Osteoblast (primary cell): Measurements from ENCODE around the gene FALEC. TPM values are rescaled to one million over a fixed set of nuclear protein-coding genes. Genes with fewer than 3 reads are reported as not detected.

ENCODE experiments used
- DNase-seq: peaks from one replicate; pipeline ENCODE4 v3.0.0; 2011; ENCODE audit warnings: low spot score, mixed read lengths; ENCODE audit not compliant: insufficient read length; ENCODE audit errors: missing footprints
- H2AFZ ChIP-seq: 2 replicates; pipeline ENCODE4 v1.6.0; 2011; ENCODE audit warnings: mild to moderate bottlenecking, low read length
- H3K27ac ChIP-seq: 2 replicates; pipeline ENCODE4 v1.5.1; 2011; ENCODE audit warnings: mild to moderate bottlenecking, low read depth, low read length, moderate library complexity
- H3K27me3 ChIP-seq: 2 replicates; pipeline ENCODE4 v1.6.0; 2012; ENCODE audit warnings: mild to moderate bottlenecking, control low read depth, inconsistent platforms, low read length, moderate library complexity; ENCODE audit not compliant: insufficient read depth
- H3K36me3 ChIP-seq: 2 replicates; pipeline ENCODE4 v1.5.1; 2011; ENCODE audit warnings: mild to moderate bottlenecking, low read length, control low read depth, moderate library complexity; ENCODE audit not compliant: insufficient read depth
- H3K4me1 ChIP-seq: 2 replicates; pipeline ENCODE4 v1.5.1; 2011; ENCODE audit warnings: mild to moderate bottlenecking, low read length, control low read depth, moderate library complexity; ENCODE audit not compliant: insufficient read depth
- H3K4me2 ChIP-seq: 2 replicates; pipeline ENCODE4 v1.6.0; 2011; ENCODE audit warnings: mild to moderate bottlenecking, low read length; ENCODE audit not compliant: insufficient read depth
- H3K4me3 ChIP-seq: fragments of 200-600 bp; sonication (generic); 3 replicates; pipeline ENCODE4 v1.5.1; 2012; ENCODE audit warnings: mild to moderate bottlenecking, low read length, inconsistent platforms; ENCODE audit not compliant: insufficient read depth
- H3K79me2 ChIP-seq: 2 replicates; pipeline ENCODE4 v1.6.0; 2012; ENCODE audit warnings: mild to moderate bottlenecking, low read length, control low read depth, inconsistent platforms; ENCODE audit not compliant: insufficient read depth
- H3K9me3 ChIP-seq: 2 replicates; pipeline ENCODE4 v1.5.1; 2011; ENCODE audit warnings: low read depth, low read length, control low read depth
- H4K20me1 ChIP-seq: 2 replicates; pipeline ENCODE4 v1.6.0; 2012; ENCODE audit warnings: mild to moderate bottlenecking, low read length, control low read depth; ENCODE audit not compliant: insufficient read depth
- CTCF ChIP-seq: IDR thresholded peaks from 2 replicates; pipeline ENCODE4 v1.5.1; 2011; ENCODE audit warnings: mild to moderate bottlenecking, low read depth, low read length, moderate library complexity; ENCODE audit errors: extremely low read depth
- total RNA-seq: library from RNA; depleted of rRNA; stranded (reverse); fragments of >200 nt; gene quantifications from 2 replicates; pipeline ENCODE4 v1.2.3, GENCODE V29; 2012

The FALEC gene
- total RNA-seq, 1 donor: 0.36 TPM

GRCh38 chr1:150498342-150498741 is 17.2 kb upstream of the FALEC start:
- Histone ChIP-seq H4K20me1 (no peaks in the 10 kb centered on the region), H3K79me2 (no peaks in the 10 kb centered on the region), H3K9me3 (no peaks in the 10 kb centered on the region), H3K4me1 (no peaks in the 10 kb centered on the region), H3K27me3 (no peaks in the 10 kb centered on the region), H2AFZ (no peak overlapping the region), H3K36me3 (peaks cover 37% of the 10 kb centered on the region), H3K4me2 (no peak overlapping the region), H3K27ac (no peak overlapping the region), H3K4me3 (no peak overlapping the region)
- TF ChIP-seq CTCF: no peak
- no peak for DNase-seq

GRCh38 chr1:150505431-150505830 is 10.1 kb upstream of the FALEC start:
- no peak overlapping the region for H3K27ac ChIP-seq
- peaks cover 18% of the 10 kb centered on the region for H3K4me1 ChIP-seq
- peaks cover 33% of the 10 kb centered on the region for H3K36me3 ChIP-seq
- DNase-seq: peak; percentile 22
- no peak overlapping the region for H2AFZ ChIP-seq
- TF ChIP-seq CTCF: no peak
- H3K27me3 ChIP-seq: no peaks in the 10 kb centered on the region
- no peaks in the 10 kb centered on the region for H3K9me3 ChIP-seq
- H3K4me3 ChIP-seq: no peak overlapping the region
- H3K4me2 ChIP-seq: no peak overlapping the region
- H4K20me1 ChIP-seq: no peaks in the 10 kb centered on the region
- peaks cover 17% of the 10 kb centered on the region for H3K79me2 ChIP-seq

GRCh38 chr1:150507912-150508864 is 7.4 kb upstream of the FALEC start, which contains the start of gene ECM1:
ECM1 (plus strand) TSS chr1:150508109; CDS start chr1:150508210, 101 bp downstream.
- no peaks in the 10 kb centered on the region for H4K20me1 ChIP-seq
- H3K27ac ChIP-seq: peak within 1 kb of the TSS; percentile 79
- TF ChIP-seq CTCF: no peak
- H2AFZ ChIP-seq: peak within 1 kb of the TSS; percentile 88
- peaks cover 55% of the 10 kb centered on the region for H3K36me3 ChIP-seq
- peak within 1 kb of the TSS; percentile 98 for H3K4me2 ChIP-seq
- peak; percentile 98 for DNase-seq
- no peaks in the 10 kb centered on the region for H3K27me3 ChIP-seq
- peaks cover 17% of the 10 kb centered on the region for H3K79me2 ChIP-seq
- peaks cover 18% of the 10 kb centered on the region for H3K4me1 ChIP-seq
- H3K9me3 ChIP-seq: no peaks in the 10 kb centered on the region
- H3K4me3 ChIP-seq: peak within 1 kb of the TSS; percentile 74

- Histone ChIP-seq H3K79me2 (peaks cover 17% of the 10 kb centered on the region), H3K36me3 (peaks cover 53% of the 10 kb centered on the region), H3K27me3 (no peaks in the 10 kb centered on the region), H3K4me2 (peak overlapping the region; percentile 98), H3K9me3 (no peaks in the 10 kb centered on the region), H4K20me1 (no peaks in the 10 kb centered on the region), H2AFZ (no peak overlapping the region), H3K27ac (peak overlapping the region; percentile 79), H3K4me1 (peaks cover 18% of the 10 kb centered on the region), H3K4me3 (peak overlapping the region; percentile 74)
- no peak for TF ChIP-seq CTCF
- DNase-seq: no peak
Observed at GRCh38 chr1:150508982-150509381, 6.6 kb upstream of the FALEC start.
